ENCODE measurements around the gene PRIMPOL. TPM values are rescaled to one million over a fixed set of nuclear protein-coding genes. Genes with fewer than 3 reads are reported as not detected.

PRIMPOL gene
- total and polyA plus RNA-seq, 2 of the 4 experiments (the other 2 are of a cell fraction): 5.6 to 8.8 TPM

GRCh38 chr4:184674011-184674410 lies 24.5 kb downstream of the PRIMPOL start:
- Histone ChIP-seq H2AK9ac (replicated peaks; ENCODE audit: low read depth, low read length, poor library complexity) (no peak overlapping the region), H3K56ac (ENCODE audit: extremely low read depth, insufficient read depth, low read length) (no peak overlapping the region), H2BK20ac (ENCODE audit: low read depth, low read length) (no peak overlapping the region), H3K27me3 (ENCODE audit: control insufficient read depth, insufficient read depth, low read length) (no peaks in the 10 kb centered on the region), H3K4me2 (ENCODE audit: low read depth, low read length) (peak overlapping the region; percentile 83; the same call in 1 of the 2 replicates), H3K23ac (ENCODE audit: low read depth, low read length) (no peak overlapping the region; the same call in 1 of the 2 replicates), H4K8ac (ENCODE audit: low read depth in 2 of 2, low read length in 2 of 2) (no peak overlapping the region), H3K9me3 (ENCODE audit: control insufficient read depth, insufficient read depth, low read length) (no peaks in the 10 kb centered on the region), H3K4me1 (ENCODE audit: control insufficient read depth, insufficient read depth, low read length) (peaks cover 11% of the 10 kb centered on the region), H3K18ac (ENCODE audit: low read depth, low read length) (peak overlapping the region; percentile 86; the same call in 1 of the 2 replicates), H4K20me1 (ENCODE audit: insufficient read depth, low read length) (no peaks in the 10 kb centered on the region), H4K5ac (ENCODE audit: low read depth, low read length) (peak overlapping the region; percentile 83; the same call in 1 of the 2 replicates), H3K4ac (ENCODE audit: low read depth, low read length) (no peak overlapping the region), H2BK15ac (ENCODE audit: low read depth, low read length) (no peak overlapping the region), H3K79me1 (ENCODE audit: low read depth in 1 of 2, low read length in 2 of 2) (no peaks in the 10 kb centered on the region; a peak in 1 of 4 replicates), H3K14ac (replicated peaks; ENCODE audit: low read depth, low read length) (no peak overlapping the region), H2AFZ (replicated peaks; ENCODE audit: low read length, poor library complexity) (no peak overlapping the region), H2BK120ac (ENCODE audit: low read depth, low read length) (0 out of 2 replicates have a peak overlapping the region, but pooled peaks have one; percentile 32), H3K27ac (ENCODE audit: insufficient read depth, low read length) (peak overlapping the region; percentile 90; the same call in 1 of the 2 replicates), H2AK5ac (ENCODE audit: low read depth, low read length) (no peak overlapping the region), H4K91ac (ENCODE audit: insufficient read depth, low read depth, low read length) (0 out of 2 replicates have a peak overlapping the region, but pooled peaks have one; percentile 38), H3K9ac (ENCODE audit: low read depth, low read length) (no peak overlapping the region), H3K4me3 (ENCODE audit: insufficient read depth, low read depth, low read length) (no peak overlapping the region), H3K36me3 (ENCODE audit: control insufficient read depth, insufficient read depth, low read length) (peaks cover 11% of the 10 kb centered on the region), H3K9me1 (ENCODE audit: insufficient read depth, low read length) (0 out of 2 replicates have a peak, but pooled peaks cover 3% of the 10 kb centered on the region), H2BK5ac (ENCODE audit: low read depth, low read length, poor library complexity, severe bottlenecking) (peak overlapping the region; percentile 68)
- in situ Hi-C loops (cut with MboI; ENCODE audit: low sequenced_read_pairs): no loop called here
- intact Hi-C loops (cut with micrococcal nuclease): no loop called here
- POLR2A ChIA-PET (ENCODE audit: unreplicated experiment): no interaction called here
- CTCF ChIA-PET: no interaction called here
- WGBS, 2 experiments (ENCODE audit: extremely low coverage in 2 of 2, insufficient read length in 1 of 2): no CpG with 5 or more reads among the region's 4 CpGs
- no peak for TF ChIP-seq RCOR1 (IDR thresholded peaks at IDR 0.05; ENCODE audit: insufficient replicate concordance, low read length)
- no peak for TF ChIP-seq MAFK (IDR thresholded peaks at IDR 0.05; ENCODE audit: low read depth, low read length)
- no peak for TF ChIP-seq CTCF (conservative IDR thresholded peaks at IDR 0.05; ENCODE audit: low read depth, low read length)
- no peak for TF ChIP-seq FOS (IDR thresholded peaks at IDR 0.05; ENCODE audit: low read depth, low read length)
- TF ChIP-seq RFX5 (IDR thresholded peaks at IDR 0.05; ENCODE audit: low read depth, low read length): no peak
- no peak for TF ChIP-seq RAD21 (IDR thresholded peaks at IDR 0.05; ENCODE audit: low read length)
- no TSS peak for BruUV-seq (replicated peaks)
- ATAC-seq (ENCODE audit: low read depth) (peak; percentile 63), DNase-seq (peak; percentile 19)
- dilution Hi-C loops (cut with HindIII; ENCODE audit: low sequenced_read_pairs, unreplicated experiment): no loop called here

Data from IMR-90 (cell line).